ENCODE results near the gene CPN2.

Gene CPN2

DNA sequence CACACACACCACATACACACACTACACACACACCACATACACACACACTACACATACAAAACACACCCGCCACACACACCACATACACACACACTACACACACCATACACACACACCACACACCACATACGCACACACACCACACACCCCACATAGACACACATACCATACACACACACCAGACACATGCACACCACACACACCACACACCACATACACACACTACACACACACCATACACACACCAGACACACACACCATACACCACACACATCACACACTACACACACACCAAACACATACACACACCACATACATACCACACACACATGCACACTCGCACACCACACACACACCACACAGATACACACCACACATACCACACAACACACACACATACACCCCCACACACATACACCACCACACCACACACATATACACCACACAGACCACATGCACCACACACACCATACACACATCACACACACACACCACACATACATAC, 26.3 kb downstream of the CPN2 start:
- no peak for TF ChIP-seq CTCF (conservative IDR thresholded peaks at IDR 0.05; ENCODE audit: low read length)
- no peak for TF ChIP-seq EZH2phosphoT487 (IDR thresholded peaks at IDR 0.05; ENCODE audit: borderline replicate concordance)
- no peaks in the 10 kb centered on the region for H3K9me3 ChIP-seq (ENCODE audit: insufficient read depth, low read depth, low read length)
- no peak overlapping the region for H3K4me3 ChIP-seq (ENCODE audit: low read length, poor library complexity, severe bottlenecking)
- no peaks in the 10 kb centered on the region for H3K9me2 ChIP-seq (replicated peaks; ENCODE audit: low read depth, low read length)
- no peak overlapping the region for H2AFZ ChIP-seq (ENCODE audit: low read length)
- no peaks in the 10 kb centered on the region for H3K4me1 ChIP-seq (ENCODE audit: insufficient read depth, low read length, poor library complexity, severe bottlenecking)
- peaks cover 12% of the 10 kb centered on the region for H3F3A ChIP-seq (ENCODE audit: low read depth)
- H4K20me1 ChIP-seq (ENCODE audit: insufficient read depth, low read length, poor library complexity, severe bottlenecking) = no peaks in the 10 kb centered on the region
- H3K79me2 ChIP-seq (ENCODE audit: insufficient read depth, low read length) = no peaks in the 10 kb centered on the region
- H3K9ac ChIP-seq (ENCODE audit: low read depth, low read length, poor library complexity, severe bottlenecking) = no peak overlapping the region
- no peak overlapping the region for H3K4me2 ChIP-seq (ENCODE audit: low read depth, low read length, poor library complexity, severe bottlenecking)
- no peaks in the 10 kb centered on the region for H3K36me3 ChIP-seq (ENCODE audit: insufficient read depth, low read length)
- H3K27me3 ChIP-seq (ENCODE audit: insufficient read depth, low read length, poor library complexity, severe bottlenecking) = no peaks in the 10 kb centered on the region

DNA sequence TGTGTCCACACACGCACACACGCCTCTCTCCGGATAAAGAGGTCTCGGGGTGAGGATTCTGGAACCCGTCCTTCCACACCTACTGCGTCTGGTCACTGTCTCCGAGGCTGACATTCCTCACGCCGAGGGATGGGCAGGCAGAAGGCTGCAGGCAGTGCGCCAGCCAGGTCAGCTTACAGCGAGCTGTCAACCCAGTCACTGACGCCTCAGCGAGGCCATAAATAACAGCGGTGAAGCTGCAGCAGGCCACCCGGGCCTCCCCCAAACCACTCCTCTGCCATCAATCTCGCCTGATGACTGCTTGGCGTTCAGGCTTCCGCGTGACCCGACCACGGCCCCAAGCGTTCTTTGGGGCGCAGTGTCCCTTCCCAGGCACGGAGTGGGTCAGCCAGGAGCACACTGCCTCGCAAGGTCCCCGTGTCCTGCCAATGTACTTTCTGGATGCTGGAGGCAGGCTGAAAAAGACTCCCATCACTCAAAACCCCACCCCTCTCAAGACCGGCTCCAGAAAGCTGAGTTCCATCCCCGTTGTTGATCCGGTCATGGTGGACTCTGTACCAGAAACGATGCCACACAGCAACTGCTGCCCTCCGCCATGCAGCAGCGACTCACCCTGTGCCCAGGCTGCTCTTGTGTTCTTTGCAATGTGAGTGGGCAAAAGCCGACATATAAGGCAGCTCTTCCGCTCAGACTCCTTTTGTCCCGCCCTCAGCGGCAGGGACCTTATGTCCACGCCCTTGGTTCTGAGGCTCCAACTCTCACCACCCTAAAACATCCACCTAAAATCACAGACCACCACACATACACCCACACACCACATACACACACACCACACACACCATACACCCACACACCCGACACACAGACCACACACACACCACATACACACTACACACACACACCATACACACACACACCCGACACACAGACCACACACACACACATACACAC, 27.1 kb downstream of the CPN2 start:
- peaks cover 12% of the 10 kb centered on the region for H3F3A ChIP-seq (ENCODE audit: low read depth)

GRCh38 chr3:194322678-194323211, 28.4 kb downstream of the CPN2 start:
- Histone ChIP-seq H3F3A (ENCODE audit: low read depth) (peaks cover 12% of the 10 kb centered on the region), H3K9me3 (ENCODE audit: insufficient read depth, low read depth, low read length) (peaks cover 11% of the 10 kb centered on the region; the same call in 1 of the 2 replicates), H3K4me2 (ENCODE audit: low read depth, low read length, poor library complexity, severe bottlenecking) (no peak overlapping the region), H3K36me3 (ENCODE audit: insufficient read depth, low read length) (no peaks in the 10 kb centered on the region), H3K4me3 (ENCODE audit: low read length, poor library complexity, severe bottlenecking) (no peak overlapping the region), H2AFZ (ENCODE audit: low read length) (no peak overlapping the region), H3K27me3 (ENCODE audit: insufficient read depth, low read length, poor library complexity, severe bottlenecking) (no peaks in the 10 kb centered on the region), H4K20me1 (ENCODE audit: insufficient read depth, low read length, poor library complexity, severe bottlenecking) (no peaks in the 10 kb centered on the region), H3K9ac (ENCODE audit: low read depth, low read length, poor library complexity, severe bottlenecking) (no peak overlapping the region), H3K79me2 (ENCODE audit: insufficient read depth, low read length) (no peaks in the 10 kb centered on the region), H3K4me1 (ENCODE audit: insufficient read depth, low read length, poor library complexity, severe bottlenecking) (no peaks in the 10 kb centered on the region), H3K9me2 (replicated peaks; ENCODE audit: low read depth, low read length) (no peaks in the 10 kb centered on the region)
- TF ChIP-seq CTCF (conservative IDR thresholded peaks at IDR 0.05; ENCODE audit: low read length) (no peak), EZH2phosphoT487 (IDR thresholded peaks at IDR 0.05; ENCODE audit: borderline replicate concordance) (no peak)

More for the DNA sequence above, 27.1 kb downstream of the CPN2 start:
- H3K9me3 ChIP-seq (ENCODE audit: insufficient read depth, low read depth, low read length) = no peaks in the 10 kb centered on the region
- no peaks in the 10 kb centered on the region for H3K4me1 ChIP-seq (ENCODE audit: insufficient read depth, low read length, poor library complexity, severe bottlenecking)
- H2AFZ ChIP-seq (ENCODE audit: low read length) = peak overlapping the region; percentile 63
- H3K9me2 ChIP-seq (replicated peaks; ENCODE audit: low read depth, low read length) = no peaks in the 10 kb centered on the region
- no peaks in the 10 kb centered on the region for H3K79me2 ChIP-seq (ENCODE audit: insufficient read depth, low read length)
- no peaks in the 10 kb centered on the region for H3K36me3 ChIP-seq (ENCODE audit: insufficient read depth, low read length)
- TF ChIP-seq CTCF (conservative IDR thresholded peaks at IDR 0.05; ENCODE audit: low read length) = no peak
- no peak for TF ChIP-seq EZH2phosphoT487 (IDR thresholded peaks at IDR 0.05; ENCODE audit: borderline replicate concordance)
- H3K4me2 ChIP-seq (ENCODE audit: low read depth, low read length, poor library complexity, severe bottlenecking) = peak overlapping the region; percentile 59
- H3K27me3 ChIP-seq (ENCODE audit: insufficient read depth, low read length, poor library complexity, severe bottlenecking) = no peaks in the 10 kb centered on the region
- H4K20me1 ChIP-seq (ENCODE audit: insufficient read depth, low read length, poor library complexity, severe bottlenecking) = no peaks in the 10 kb centered on the region
- H3K4me3 ChIP-seq (ENCODE audit: low read length, poor library complexity, severe bottlenecking) = peak overlapping the region; percentile 47
- H3K9ac ChIP-seq (ENCODE audit: low read depth, low read length, poor library complexity, severe bottlenecking) = no peak overlapping the region
